Daoy (cell line): ENCODE results near the gene UTP11. TPM values are rescaled to one million over a fixed set of nuclear protein-coding genes. Genes with fewer than 3 reads are reported as not detected.
"Not testable (repeated sequence)": the region's sequence is repeated elsewhere in the genome, so short reads cannot be mapped to it uniquely, and the experiment has no call there.

Experiments used
- DNase-seq: peaks from one replicate; pipeline ENCODE4 v3.0.0-alpha.2; 2015; ENCODE audit warnings: low read depth
- total RNA-seq: library from RNA; depleted of rRNA; stranded (reverse); fragments of >200 nt; shearing (Covaris generic); gene quantifications from 2 replicates; pipeline ENCODE4 v1.2.3, GENCODE V29; 2014

Gene UTP11
- total RNA-seq, 1 experiment from 2014 or later: 134 TPM

GRCh38 chr1:38027201-38028104 lies 14.9 kb downstream of the UTP11 start:
- DNase-seq: no peak

GRCh38 chr1:38028105-38028591 lies 15.6 kb downstream of the UTP11 start:
- peak; percentile 76 for DNase-seq

GRCh38 chr1:38028671-38029070 lies 16.1 kb downstream of the UTP11 start:
- DNase-seq: no peak

- peak; percentile 63 for DNase-seq
Observed at GRCh38 chr1:38029081-38029681, 16.6 kb downstream of the UTP11 start.

GRCh38 chr1:38029685-38030511 lies 17.4 kb downstream of the UTP11 start:
- DNase-seq: peak; percentile 92

GRCh38 chr1:38030596-38031512 lies 18.3 kb downstream of the UTP11 start:
- DNase-seq: no peak

- DNase-seq: no peak
Observed at GRCh38 chr1:38031513-38031866, 19.0 kb downstream of the UTP11 start.

- DNase-seq: not testable (repeated sequence)
Observed at GRCh38 chr1:38032992-38033391, 20.5 kb downstream of the UTP11 start.

GRCh38 chr1:38034871-38035270 lies 22.3 kb downstream of the UTP11 start:
- no peak for DNase-seq

- DNase-seq: no peak
Observed at GRCh38 chr1:38037221-38037939, 24.8 kb downstream of the UTP11 start.

- DNase-seq: peak; percentile 71
Observed at GRCh38 chr1:38038861-38039260, 26.3 kb downstream of the UTP11 start.

- DNase-seq: no peak
Observed at GRCh38 chr1:38039331-38040088, 27.0 kb downstream of the UTP11 start.

- DNase-seq: no peak
Observed at GRCh38 chr1:38041936-38042834, 29.7 kb downstream of the UTP11 start.

- no peak for DNase-seq
Observed at GRCh38 chr1:38043036-38043747, 30.7 kb downstream of the UTP11 start.

GRCh38 chr1:38044221-38045215 lies 32.0 kb downstream of the UTP11 start:
- no peak for DNase-seq
